T-helper 1 cell treated with Interleukin-12 subunit alpha and Interleukin-12 subunit beta and Interleukin-4 antibody, amounts not matched to agents 30 ng/mL and 1 ng/mL, for 36 hours (primary cell): ENCODE measurements around the gene ODAD4. TPM values are rescaled to one million over a fixed set of nuclear protein-coding genes. Genes with fewer than 3 reads are reported as not detected.

Experiments
- intact Hi-C: fragments of 100-400 bp; cut with micrococcal nuclease; formaldehyde crosslinking; loops from one replicate; pipeline ENCODE4 v1.15.1; 2024
- total RNA-seq: library from RNA; stranded (reverse); gene quantifications from 2 replicates; pipeline ENCODE4 v1.2.3, GENCODE V29; 2022

Gene ODAD4
- 0.47 and 0.49 TPM in 2 replicates for total RNA-seq

DNA sequence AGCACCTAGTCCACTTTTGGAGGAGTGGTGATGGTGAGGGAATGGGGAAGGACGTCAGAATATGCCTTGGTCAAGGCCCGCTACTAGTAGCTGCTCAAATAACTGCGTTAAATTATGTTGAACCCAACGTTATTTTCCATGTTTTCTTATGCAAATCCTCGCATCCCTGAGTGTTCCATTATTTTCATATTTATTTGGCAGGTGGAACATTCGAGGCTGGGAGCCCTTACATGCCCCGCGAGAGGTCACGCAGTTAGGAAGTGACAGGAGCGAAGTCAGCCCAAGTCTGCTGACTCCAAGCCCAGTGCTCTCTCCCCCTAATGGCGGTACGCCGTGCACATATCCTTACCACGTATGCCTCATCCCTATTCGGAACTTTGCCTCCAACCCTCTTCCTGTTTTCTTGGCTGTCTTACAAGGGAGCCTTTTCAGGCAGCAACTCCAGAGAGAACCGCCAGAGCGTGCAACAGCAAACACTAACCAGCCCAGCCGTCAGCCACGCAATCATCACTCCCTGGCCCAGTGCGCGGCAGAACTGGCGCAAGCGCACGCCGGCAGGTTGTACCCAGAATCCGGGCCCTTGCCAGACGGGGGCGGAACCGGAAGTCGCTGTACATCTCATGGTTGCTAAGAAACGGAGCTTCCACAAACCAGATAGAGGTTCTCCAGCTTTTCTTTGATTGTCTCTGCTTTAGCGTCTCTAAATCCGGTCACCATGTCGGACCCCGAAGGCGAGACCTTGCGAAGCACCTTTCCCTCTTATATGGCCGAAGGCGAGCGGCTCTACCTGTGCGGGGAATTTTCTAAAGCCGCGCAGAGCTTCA is at the start of gene ODAD4:
Gene ODAD4, plus strand, starts transcription at position 609 of the 824 bp plus-strand sequence. Its CDS starts 107 bp downstream, at position 716.
- intact Hi-C loops, result loop anchor here (1.0 to 5.0 kb wide), 7 partner anchors 11 to 1413 kb away; partner anchors contain the start of genes CNP, DHX58, DNAJC7 and KLHL11

GRCh38 chr17:41882756-41883155 is 47.7 kb upstream of the ODAD4 start:
- intact Hi-C loops, result no loop called here

GRCh38 chr17:41885733-41886132 is 44.7 kb upstream of the ODAD4 start:
- intact Hi-C loops, result loop anchor here (1.0 kb wide), 1 partner anchor 147 kb away; no protein-coding TSS in a partner anchor

DNA sequence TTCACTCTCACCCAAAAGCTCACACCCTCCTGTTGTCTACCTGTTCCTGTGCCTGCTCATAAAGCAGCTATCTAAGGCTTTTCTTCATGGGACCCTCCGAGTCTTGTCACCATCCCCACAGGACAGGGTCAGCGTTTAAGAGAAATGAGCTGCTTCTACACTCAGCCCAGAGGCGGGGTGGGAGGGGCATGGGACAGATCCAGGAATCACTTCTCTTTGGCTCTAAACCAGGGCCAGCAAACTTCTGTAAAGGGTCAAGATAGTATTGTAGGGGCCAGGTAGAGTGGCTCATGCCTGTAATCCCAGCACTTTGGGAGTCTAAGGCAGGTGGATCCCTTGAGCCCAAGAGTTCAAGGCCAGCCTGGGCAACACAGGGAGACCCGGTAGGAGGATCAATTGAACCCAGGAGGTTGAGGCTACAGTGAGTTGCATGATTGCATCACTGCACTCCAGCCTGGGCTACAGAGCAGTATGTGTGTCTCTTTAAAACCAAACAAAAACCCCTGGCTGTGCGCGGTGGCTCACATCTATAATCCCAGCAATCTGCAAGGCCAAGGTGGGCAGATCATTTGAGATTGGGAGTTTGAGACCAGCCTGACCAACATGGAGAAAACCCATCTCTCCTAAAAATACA is 42.0 kb upstream of the ODAD4 start:
- intact Hi-C loops, result no loop called here

- intact Hi-C loops, result no loop called here
These were observed 39.0 kb upstream of the ODAD4 start for GRCh38 chr17:41891135-41892020.

GRCh38 chr17:41892021-41892376 is 38.4 kb upstream of the ODAD4 start:
- intact Hi-C loops, result no loop called here

DNA sequence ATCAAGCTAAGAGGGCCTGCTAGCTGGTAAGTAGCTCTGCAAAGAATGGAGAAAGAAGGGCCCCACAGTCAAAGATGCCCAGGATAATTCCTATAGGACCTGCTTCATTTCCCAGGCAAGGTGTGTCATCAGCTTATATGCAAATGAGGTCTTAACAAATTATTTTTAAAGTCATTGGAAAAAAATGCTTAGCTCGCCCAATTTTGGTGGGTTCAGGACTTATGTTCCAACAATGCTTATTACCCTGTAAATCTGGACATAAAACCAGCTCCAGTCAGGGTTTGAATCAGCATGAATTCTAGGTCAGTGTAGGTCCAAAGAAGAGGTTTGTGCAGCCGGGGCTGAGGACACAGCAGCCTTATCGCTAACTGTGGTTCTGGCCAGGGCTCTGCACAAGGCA is 37.0 kb upstream of the ODAD4 start:
- intact Hi-C loops, result no loop called here

GRCh38 chr17:41894791-41895331 is 35.6 kb upstream of the ODAD4 start:
- intact Hi-C loops, result no loop called here

DNA sequence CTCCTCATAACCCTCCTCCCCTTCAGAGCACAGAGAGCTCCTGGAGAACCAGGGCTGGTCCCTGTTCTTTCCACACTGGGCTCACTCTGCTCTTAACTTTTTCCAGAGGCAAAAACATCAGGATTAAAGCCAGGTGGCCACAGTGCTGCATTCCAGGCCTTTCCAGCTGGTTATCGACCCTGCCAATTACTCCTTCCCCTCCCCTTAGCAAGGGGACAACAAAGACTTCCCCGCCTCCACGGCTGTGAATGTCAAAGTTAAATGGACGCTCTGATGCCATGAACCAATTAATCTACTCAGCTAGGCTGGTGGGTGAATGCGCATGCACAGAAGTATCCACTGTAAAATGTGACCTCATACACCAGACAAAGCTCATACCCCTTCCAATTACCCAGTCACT is 34.8 kb upstream of the ODAD4 start:
- intact Hi-C loops, result no loop called here

GRCh38 chr17:41896726-41897125 is 33.7 kb upstream of the ODAD4 start:
- intact Hi-C loops, result no loop called here

DNA sequence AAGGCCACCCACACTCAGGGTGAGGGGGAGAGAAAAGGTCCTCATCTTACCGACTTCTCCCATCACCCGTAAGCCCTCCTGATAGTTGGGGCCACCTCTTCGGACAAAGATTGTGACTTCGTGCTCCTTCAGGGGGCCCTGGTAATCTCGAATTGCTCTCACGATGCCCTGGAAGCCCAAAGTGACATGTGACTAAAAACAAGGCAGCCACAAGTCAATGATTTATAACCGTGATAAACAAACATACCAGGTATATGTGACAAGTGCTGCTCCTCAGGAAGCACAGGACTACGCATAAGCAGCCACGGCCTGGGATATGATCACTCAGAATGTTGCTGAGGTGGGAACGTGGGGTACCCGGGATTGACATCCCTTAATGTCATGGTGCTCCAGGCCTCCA is 28.8 kb upstream of the ODAD4 start:
- intact Hi-C loops, result no loop called here

- intact Hi-C loops, result no loop called here
These were observed 26.1 kb upstream of the ODAD4 start for GRCh38 chr17:41904242-41904841.

DNA sequence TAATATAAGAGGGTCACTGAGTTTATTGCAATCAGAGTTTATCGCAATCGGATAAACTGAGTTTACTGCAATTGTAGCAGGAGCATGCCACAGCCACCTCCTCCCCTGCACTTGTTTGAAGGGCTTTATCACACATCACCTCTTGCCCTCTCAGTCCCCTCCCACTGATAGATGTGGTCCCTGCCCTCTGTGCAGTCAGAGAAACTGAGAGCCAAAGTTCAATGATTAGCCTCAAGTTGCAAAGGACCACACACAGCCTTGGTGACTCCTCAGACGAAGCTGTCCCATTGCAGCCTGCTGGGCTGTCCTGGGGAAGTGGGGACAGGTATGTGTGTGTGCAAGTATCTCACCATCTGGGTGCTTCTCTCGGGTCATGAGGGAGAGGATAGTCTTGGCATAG is 25.2 kb upstream of the ODAD4 start:
- intact Hi-C loops, result no loop called here

DNA sequence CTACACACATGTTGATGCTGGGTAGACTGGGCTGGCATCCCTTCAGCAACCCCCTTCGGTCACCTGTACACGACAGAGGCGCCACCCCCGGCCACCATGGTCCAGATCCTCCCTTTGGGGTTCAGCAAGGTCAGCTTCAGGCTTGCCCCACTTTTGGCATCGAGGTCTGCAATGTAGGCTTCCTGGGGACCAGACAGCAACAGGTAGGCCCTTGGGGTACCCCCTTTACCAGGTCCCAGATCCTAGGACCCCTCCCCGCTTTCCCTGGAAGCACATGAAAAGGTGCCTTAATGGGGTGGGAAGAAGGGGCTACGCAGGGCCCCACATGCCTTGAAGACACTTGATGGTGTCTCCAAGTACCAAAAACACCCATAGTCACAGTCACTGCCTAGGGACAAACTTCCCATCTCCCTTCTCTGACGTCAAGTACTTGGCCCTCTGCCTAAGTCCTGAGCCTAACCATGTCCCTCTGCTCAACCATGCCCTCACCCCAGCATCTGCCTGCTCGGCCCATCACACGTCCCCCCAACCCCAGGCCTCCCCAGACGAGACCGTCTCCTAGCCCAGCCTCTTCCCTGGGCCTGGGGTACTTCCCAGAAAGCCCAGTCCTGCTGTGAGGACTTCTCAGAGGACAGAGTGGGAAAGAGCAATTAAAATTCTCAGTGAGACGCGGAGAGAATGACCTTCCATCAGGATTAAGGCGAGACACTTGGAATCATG is 23.8 kb upstream of the ODAD4 start:
- intact Hi-C loops, result no loop called here

DNA sequence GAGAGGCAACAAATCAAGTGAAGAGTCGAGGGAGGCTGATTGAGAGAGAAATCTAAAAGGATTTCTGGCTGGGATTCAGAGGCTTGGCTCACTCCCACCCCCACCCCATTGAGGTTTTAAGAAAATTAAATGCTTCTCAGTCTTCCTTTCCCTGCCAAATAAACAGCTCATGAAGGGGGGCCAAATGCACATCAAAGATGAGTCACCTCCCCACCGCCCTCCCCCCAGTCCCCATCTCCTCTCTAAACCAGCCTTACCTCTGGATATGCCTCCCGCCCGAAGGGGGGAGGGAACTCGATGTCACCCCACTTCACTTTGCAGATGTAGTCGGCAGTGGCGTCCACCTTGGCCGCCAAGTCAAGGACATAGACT is 23.2 kb upstream of the ODAD4 start:
- intact Hi-C loops, result no loop called here

- intact Hi-C loops, result no loop called here
These were observed 22.5 kb upstream of the ODAD4 start for GRCh38 chr17:41907633-41908539.

DNA sequence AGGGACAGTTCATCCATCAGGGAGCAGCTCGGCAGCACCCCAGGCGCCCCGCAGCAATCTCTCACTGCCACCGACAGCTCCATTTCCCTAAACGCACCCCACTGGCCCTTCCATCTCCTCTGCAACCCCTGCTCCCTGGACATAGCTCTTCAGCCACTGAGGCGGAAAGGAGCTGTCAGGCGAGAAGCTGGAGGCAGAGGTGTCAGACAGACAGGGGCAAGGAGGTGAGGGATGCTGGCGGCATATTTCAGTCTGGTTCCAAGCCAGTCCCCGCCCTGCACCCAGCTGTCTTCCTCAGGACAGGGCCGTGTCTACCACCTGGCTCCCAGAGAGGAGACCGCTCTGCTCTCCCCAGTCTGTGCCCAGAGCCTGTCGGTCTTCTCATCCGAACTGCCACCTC is 21.3 kb upstream of the ODAD4 start:
- intact Hi-C loops, result no loop called here

- intact Hi-C loops, result no loop called here
These were observed 19.6 kb upstream of the ODAD4 start for GRCh38 chr17:41910701-41911391.

- intact Hi-C loops, result no loop called here
These were observed 17.5 kb upstream of the ODAD4 start for GRCh38 chr17:41912925-41913324.
